Stimulated activated CD4-positive, alpha-beta T cell treated with anti-CD3 and anti-CD28 coated beads, Interleukin-4, amount 100 ng/mL, for 1 hour (primary cell): ENCODE results near the gene BBS12.

Source experiments
- DNase-seq: peaks from one replicate; pipeline ENCODE4 v3.0.0-alpha.2; 2020

BBS12 gene

DNA sequence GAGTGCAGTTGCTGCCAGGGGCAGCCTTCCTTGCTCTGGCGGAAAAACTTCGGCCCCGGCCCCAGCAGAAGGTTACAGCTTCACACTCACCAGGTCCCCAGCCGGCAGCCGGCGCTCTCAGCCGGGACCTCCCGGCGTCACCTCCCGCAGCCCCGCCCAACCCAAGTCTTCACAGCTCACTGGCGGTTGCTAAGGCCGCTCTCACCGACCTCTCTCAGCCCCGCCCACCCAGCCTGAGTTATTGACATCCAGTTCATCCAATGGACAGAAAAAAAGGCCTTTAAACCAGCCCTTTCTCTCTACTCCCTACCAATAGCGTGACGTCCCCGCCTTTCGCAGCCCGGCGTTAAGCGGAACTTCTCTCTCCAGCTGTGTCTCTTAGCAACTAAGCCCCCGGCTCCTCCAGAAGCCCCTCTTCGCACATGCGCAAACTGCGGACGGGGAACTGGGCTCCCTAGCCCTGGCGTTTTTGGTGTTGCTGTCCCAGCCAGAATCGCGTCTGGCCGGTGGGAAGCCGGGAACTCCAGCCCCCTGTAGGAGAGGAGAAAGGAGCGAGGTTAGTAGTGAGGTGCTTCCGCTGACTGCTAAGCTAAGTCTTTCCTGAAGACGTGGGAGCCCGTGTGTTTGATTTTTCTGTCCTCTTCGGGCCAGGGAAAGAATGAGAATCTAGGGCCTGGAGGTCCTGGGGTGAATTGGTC lies at the start of gene BBS12:
Gene BBS12 (plus strand): TSS at position 376 of the 698 bp plus-strand sequence. CDS start 9,189 bp downstream, outside the sequence.
- DNase-seq: peak; percentile 96

DNA sequence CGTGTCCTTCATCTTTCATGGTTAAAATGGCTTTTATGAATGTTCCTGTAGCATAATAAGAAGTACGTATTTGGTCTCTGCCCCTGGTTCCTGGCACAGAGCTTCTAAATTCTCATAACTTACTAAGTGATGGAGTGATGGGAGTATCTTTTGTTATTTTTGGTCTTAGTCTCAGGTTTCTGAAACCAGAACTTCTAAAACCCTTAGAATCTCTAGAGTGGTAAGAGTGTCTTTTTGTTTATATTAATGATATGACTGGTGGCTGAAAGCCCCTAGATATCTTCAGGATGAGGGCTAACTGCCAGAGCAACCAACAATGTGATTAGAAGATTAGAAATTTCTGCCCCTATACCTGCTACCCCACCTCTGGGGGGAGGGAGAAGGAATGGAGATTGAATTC lies 45.8 kb upstream of the BBS12 start:
- no peak for DNase-seq

DNA sequence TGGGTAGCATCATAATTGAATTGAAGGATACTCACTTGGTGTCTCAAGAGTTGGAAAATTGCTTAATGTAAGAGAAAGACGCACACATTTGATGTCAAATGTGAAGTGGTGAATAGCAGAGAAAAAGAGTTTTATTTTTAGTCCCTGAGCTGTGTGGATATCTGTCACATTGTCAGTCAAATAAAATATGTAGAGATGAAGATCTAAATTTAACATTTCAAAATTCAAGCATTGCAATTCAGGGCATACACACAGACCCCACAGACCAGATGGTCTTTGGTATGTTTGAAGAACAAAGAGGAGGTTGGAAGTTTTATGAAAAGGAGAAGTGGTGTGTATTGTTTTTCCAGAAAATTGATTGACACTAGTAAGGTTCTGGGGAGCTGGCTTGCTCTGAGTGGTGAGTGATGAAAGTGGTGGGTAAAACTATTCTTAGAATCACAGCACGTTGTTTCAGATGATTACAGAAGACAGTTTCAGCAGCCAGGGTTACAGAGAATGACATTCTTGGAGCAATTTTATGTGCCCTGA lies 44.9 kb upstream of the BBS12 start:
- no peak for DNase-seq

DNA sequence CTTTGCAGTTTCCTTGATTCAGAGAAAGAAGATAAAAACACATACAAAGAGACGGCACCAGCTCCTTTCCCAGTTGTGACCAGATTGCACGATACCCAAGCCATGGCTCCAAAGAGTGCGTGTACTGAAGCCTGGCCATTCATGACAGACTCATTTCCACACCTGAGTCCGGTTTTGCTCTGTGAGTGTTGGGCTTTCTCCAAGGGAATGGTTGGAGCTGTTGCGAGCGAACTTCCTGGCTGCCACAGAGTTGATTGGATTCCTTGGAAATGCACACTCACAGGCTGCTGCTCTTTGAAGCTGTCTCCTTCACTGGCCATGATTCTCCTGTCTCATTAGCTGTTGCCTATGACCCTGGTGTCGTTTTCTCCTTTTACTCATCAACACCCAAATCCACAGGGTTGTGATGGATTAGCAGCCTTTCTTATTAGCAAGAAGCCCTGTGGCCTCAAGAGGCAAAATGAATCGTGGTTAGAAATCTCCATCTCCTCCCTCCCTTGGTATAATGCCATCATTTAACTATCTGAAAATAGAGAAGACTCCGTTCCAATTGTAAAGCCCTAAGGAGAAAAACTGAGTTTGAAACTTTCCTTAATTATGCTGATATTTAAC lies 43.9 kb upstream of the BBS12 start:
- no peak for DNase-seq

- no peak for DNase-seq
These were observed 42.5 kb upstream of the BBS12 start for GRCh38 chr4:122689972-122690371.

DNA sequence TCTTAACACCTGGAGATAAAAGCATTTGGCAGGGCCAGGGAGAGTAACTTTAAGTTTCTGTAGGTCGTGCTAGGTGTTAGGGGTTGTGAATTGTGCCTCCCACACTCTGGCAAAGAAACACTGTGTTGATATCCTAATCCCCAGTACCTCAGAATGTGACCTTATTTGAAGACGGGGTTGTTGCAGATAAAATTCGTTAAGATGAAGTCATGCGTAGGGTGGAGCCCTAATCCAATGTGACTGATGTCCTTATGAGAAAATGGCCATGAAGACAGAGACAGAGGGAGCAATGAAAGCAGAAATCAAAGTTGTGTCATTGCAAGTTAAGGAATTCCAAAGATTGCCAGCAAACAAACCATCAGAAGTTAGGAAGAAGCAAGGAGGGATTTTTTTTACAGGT lies 40.5 kb upstream of the BBS12 start:
- no peak for DNase-seq

- no peak for DNase-seq
These were observed 39.6 kb upstream of the BBS12 start for GRCh38 chr4:122692641-122693520.

DNA sequence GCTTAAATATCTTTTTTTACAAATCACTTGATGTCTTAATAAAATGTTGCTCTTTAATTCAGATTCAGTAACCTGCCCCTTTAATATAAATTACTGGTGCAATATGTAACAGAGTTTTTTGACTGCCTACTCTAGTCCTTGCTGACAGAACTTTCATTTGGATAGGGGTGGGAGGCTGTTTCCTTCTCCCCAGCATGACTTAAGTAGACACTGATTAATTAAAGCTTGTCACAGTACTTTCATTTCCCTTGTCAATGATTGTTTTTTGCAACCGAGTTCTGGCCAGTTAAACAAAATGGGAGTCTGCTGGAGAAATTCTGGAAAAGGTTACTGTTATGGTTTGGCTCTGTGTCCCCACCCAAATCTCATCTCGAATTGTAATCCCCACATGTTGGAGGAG lies 37.3 kb upstream of the BBS12 start:
- DNase-seq: no peak

DNA sequence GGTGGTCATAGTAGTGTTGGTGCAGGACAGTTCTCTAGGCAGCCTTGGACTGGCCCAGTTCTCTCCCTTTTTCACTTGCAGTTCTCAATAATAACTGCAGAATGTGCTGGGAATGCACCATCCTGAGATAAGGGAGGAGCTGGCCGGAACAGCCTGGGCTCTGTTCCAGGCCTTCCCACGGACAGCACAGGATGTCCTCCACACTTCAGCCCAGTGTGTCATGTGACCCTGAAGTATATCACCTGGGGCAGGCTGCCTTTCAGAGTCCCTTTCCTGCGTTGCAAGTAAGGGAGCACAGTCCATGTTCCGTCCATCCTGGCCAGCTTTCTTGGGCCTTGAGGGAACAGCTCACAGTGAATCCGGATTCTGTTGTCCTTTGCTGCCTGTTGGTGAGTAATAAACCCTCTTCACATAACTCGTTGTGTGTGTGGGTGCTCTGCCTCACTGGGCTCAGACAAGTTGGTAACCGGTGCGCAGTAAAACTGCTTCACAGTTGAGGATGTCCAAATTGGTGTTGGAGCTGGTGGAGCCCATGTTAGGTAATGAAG lies 32.3 kb upstream of the BBS12 start:
- no peak for DNase-seq

- DNase-seq: no peak
These were observed 31.4 kb upstream of the BBS12 start for GRCh38 chr4:122701061-122701460.

DNA sequence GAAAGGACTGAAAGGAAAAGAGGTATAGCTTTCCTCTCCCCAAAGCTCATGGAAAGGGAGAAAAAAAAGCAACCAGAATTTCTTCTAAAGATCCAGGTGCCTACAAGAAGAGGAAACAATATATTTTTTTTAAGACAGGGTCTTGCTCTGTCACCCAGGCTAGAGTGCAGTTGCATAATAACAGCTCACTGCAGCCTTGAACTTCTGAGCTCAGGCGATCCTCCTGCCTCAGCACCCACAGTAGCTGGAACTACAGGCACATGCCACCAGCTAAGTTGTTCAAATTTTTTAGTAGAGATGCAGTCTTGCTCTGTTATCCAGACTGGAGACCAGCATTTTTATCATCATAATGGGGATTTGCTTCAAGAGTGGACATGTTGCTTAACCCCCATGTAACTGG lies 30.5 kb upstream of the BBS12 start:
- DNase-seq: no peak

DNA sequence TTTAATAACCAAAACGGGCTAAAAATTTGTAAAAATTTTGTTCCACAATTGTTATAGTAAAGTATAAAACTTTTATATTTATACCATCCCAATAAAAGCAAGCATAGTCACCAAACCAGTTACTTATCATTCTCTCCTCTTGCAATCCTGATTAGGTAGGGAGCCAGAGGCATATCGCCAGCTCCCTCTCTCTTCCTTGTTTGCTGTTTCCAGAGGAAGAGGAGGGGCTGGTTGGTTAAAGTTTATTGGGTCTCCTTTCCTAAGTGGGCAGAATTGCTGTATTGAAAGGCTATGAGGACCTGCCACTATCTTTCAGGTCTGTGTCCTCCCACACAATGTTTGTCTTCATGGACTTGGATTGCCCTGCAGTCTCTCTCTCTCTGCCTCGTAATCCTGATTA lies 29.6 kb upstream of the BBS12 start:
- DNase-seq: no peak

- DNase-seq: no peak
These were observed 28.6 kb upstream of the BBS12 start for GRCh38 chr4:122703868-122704267.

GRCh38 chr4:122705009-122705408 lies 27.5 kb upstream of the BBS12 start:
- DNase-seq: no peak

DNA sequence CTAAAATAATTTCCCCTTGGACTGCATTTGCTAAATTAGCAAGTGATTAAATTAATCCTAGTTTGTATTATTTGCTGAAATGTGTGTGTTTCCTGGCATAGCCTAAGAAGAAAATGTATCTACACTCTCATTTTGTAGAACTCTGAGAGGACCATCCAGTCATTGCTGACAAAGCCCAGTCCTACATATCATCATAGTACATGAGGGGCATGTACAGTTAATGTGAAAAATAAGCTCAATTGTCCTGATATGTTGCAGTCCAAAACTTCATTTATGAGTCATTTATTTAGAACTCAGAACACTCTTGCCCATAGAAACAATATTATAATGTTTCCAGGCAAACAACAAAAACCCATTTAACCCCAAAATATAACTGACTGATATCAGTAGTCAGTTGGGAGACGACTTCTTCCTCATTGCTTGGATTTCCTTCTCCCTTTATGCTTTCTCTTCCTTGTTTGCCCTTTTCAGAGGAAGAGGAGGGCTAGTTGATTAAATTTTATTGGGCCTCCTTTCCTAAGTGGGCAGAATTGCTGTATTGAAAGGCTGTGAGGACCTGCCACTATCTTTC lies 26.9 kb upstream of the BBS12 start:
- DNase-seq: no peak

DNA sequence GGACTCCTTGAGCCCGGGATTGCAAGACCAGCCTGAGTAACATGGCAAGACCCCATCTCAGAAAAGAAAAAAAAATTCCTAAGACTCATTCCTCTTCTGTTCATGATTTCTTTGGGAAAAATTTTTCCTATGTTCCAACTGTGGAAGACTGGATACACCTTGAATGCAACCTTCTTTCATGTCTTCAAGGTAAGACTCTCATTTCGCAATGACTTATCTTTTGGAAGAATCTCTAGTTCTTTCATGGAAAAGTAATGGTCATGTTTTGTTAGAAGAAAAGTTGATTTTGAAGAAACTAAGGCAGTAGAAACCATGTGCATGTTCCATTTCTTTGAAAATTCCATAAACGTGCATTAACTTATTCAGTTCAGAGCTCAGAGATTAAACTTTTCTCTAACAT lies 26.0 kb upstream of the BBS12 start:
- no peak for DNase-seq

GRCh38 chr4:122707497-122707896 lies 25.0 kb upstream of the BBS12 start:
- DNase-seq: no peak

DNA sequence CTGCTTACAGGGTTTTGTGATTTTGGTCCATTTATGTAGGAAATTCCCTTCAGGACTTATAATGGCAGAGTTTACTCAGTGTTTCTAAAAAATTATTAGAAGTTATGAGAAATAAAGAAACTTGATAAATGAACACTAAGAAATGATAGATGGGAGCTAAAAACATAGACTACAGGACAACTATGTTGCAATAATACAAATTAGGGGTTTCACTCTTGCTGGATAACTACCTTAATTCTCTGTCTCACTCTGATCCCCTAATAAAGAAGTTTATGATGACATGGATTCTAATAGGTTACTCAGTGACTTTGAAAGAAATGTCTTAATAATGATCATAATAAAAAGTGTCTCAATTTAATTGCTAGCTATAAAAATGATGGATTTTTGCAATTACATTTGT lies 23.3 kb upstream of the BBS12 start:
- DNase-seq: no peak

DNA sequence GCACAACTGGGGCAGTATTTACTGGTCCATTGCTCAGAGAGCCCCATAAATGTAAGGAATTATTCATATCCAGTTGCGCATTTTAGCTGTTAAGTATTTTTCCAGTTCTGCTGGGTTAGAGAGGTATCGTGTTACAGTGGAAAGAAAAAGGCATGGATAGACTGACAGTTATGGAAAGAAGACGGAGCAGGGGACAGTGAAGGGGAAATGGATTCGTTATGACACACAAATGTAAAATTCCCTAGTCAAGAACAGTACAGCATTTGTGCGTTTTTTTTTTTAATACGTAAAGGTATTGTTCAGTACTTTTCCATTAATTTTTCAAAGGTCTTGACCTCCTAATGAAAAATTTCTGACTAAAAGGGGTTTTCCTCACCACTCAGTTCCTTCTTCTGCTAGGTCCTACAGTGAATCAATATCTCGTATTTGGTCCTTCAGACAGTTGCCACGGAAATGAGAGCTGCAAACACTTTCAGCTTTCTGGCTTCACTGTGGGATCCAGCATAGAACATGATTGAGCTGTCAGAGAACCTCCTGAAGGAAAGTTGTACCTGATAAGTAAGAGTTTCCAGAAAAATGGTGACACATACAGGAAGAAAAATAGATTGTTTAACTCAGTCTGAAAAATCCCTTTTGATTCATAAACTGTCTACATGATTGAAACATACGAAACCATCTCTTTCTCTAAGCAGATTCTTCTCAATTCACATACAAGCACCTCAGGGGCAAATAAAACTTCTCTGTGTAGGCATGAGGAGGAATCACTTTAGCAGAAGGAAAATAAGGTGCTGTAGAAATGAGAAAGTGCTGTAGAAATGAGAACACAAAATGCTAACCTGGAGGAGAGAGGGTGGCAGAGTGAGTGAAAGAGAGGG lies 21.8 kb upstream of the BBS12 start:
- DNase-seq: no peak

- no peak for DNase-seq
These were observed 20.6 kb upstream of the BBS12 start for GRCh38 chr4:122711919-122712318.

DNA sequence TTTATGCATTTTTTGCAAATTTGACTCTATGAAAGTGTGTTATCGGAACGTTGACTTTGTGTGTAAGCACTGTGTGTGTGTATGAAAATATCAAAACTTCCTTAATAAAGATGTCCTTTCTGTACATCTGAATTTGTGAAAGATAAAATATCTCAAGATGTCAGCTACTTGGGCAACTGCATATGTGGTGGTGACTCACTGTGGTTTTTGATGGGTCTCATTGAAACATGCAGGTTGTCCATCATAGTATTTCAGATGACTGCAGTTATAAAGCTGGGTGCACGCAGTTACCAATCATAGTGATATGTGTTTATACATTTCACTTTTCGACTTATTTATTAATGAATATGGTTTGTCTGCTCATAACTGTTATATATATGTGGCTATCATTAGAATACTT lies 19.7 kb upstream of the BBS12 start:
- no peak for DNase-seq

- no peak for DNase-seq
These were observed 17.3 kb upstream of the BBS12 start for GRCh38 chr4:122715221-122715620.
